OCI-LY1 (cell line): Measurements from ENCODE around the gene KANK3.
"Not testable (repeated sequence)": the region's sequence is repeated elsewhere in the genome, so short reads cannot be mapped to it uniquely, and the experiment has no call there.

ENCODE experiments used
- H2AFZ ChIP-seq: fragments of 200-600 bp; sonication (generic), shearing (Covaris generic); 2 replicates; pipeline ENCODE4 v1.6.0; 2014; ENCODE audit warnings: antibody characterized with exemption, mild to moderate bottlenecking, low read length
- H3F3A ChIP-seq: fragments of 200-600 bp; sonication (generic), shearing (Covaris generic); 2 replicates; pipeline ENCODE4 v1.6.0; 2014; ENCODE audit warnings: mild to moderate bottlenecking, antibody characterized with exemption, low read length, moderate library complexity; ENCODE audit not compliant: insufficient read depth
- H3K27ac ChIP-seq: fragments of 200-600 bp; sonication (generic); 2 replicates; pipeline ENCODE4 v1.5.1; 2014; ENCODE audit warnings: low read length, mixed run types, mild to moderate bottlenecking, low read depth; ENCODE audit not compliant: poor library complexity, severe bottlenecking
- H3K27me3 ChIP-seq: fragments of 200-600 bp; sonication (generic); 2 replicates; pipeline ENCODE4 v1.6.0; 2014; ENCODE audit warnings: antibody characterized with exemption, mild to moderate bottlenecking, low read length, moderate library complexity; ENCODE audit not compliant: insufficient read depth
- H3K36me3 ChIP-seq: fragments of 200-600 bp; sonication (generic); 2 replicates; pipeline ENCODE4 v1.6.1; 2014; ENCODE audit warnings: mild to moderate bottlenecking, antibody characterized with exemption, low read length, moderate library complexity, mixed read lengths; ENCODE audit not compliant: insufficient read depth
- H3K4me1 ChIP-seq: fragments of 200-600 bp; sonication (generic); 2 replicates; pipeline ENCODE4 v1.5.1; 2014; ENCODE audit warnings: mild to moderate bottlenecking, low read length, moderate library complexity; ENCODE audit not compliant: insufficient read depth, severe bottlenecking
- H3K4me2 ChIP-seq: fragments of 200-600 bp; sonication (generic), shearing (Covaris generic); 2 replicates; pipeline ENCODE4 v1.6.1; 2014; ENCODE audit warnings: low read length
- H3K4me3 ChIP-seq: fragments of 200-600 bp; sonication (generic); 2 replicates; pipeline ENCODE4 v1.5.1; 2014; ENCODE audit warnings: low read length, low read depth, mild to moderate bottlenecking, mixed read lengths; ENCODE audit not compliant: poor library complexity, severe bottlenecking
- H3K79me2 ChIP-seq: fragments of 200-600 bp; shearing (Covaris generic); 2 replicates; pipeline ENCODE4 v1.6.1; 2016; ENCODE audit warnings: mixed run types, low read length, mixed read lengths; ENCODE audit not compliant: insufficient read depth
- H3K9ac ChIP-seq: fragments of 200-600 bp; sonication (generic), shearing (Covaris generic); 2 replicates; pipeline ENCODE4 v1.6.1; 2014; ENCODE audit warnings: mild to moderate bottlenecking, low read length, mixed read lengths
- H3K9me2 ChIP-seq: fragments of 200-600 bp; sonication (generic), shearing (Covaris generic); 2 replicates; pipeline ENCODE4 v1.6.1; 2014; ENCODE audit warnings: low read depth, mild to moderate bottlenecking, low read length, mixed read lengths
- H3K9me3 ChIP-seq: fragments of 200-600 bp; shearing (Covaris generic); 2 replicates; pipeline ENCODE4 v1.6.1; 2014; ENCODE audit warnings: low read length, mixed read lengths
- H4K20me1 ChIP-seq: fragments of 200-600 bp; sonication (generic), shearing (Covaris generic); 2 replicates; pipeline ENCODE4 v1.6.0; 2016; ENCODE audit warnings: mild to moderate bottlenecking, low read length; ENCODE audit not compliant: insufficient read depth
- EZH2 ChIP-seq: fragments of 200-600 bp; sonication (generic), shearing (Covaris generic); IDR thresholded peaks from 2 replicates; pipeline ENCODE4 v1.8.0; 2017; ENCODE audit warnings: borderline replicate concordance, mixed run types, mild to moderate bottlenecking, antibody characterized with exemption, low read length, moderate library complexity, mixed read lengths
- TF ChIP-seq, protein P1 (sequence below): fragments of 200-600 bp; sonication (generic), shearing (Covaris generic); IDR thresholded peaks from 2 replicates; pipeline ENCODE4 v1.5.1; 2017; ENCODE audit warnings: mild to moderate bottlenecking, antibody characterized with exemption, low read length, moderate library complexity, mixed read lengths

KANK3 gene

GRCh38 chr19:8316351-8317125 is 26.5 kb downstream of the KANK3 start:
- Histone ChIP-seq H4K20me1 (no peaks in the 10 kb centered on the region), H3K36me3 (peaks cover 47% of the 10 kb centered on the region), H3K27me3 (no peaks in the 10 kb centered on the region), H2AFZ (no peak overlapping the region), H3K27ac (peak overlapping the region; percentile 49), H3K9me3 (no peaks in the 10 kb centered on the region), H3K4me1 (peaks cover 26% of the 10 kb centered on the region), H3F3A (no peaks in the 10 kb centered on the region), H3K9me2 (no peaks in the 10 kb centered on the region), H3K79me2 (peaks cover 14% of the 10 kb centered on the region; the same call in 1 of the 2 replicates), H3K9ac (peak overlapping the region; percentile 22; the same call in 1 of the 2 replicates), H3K4me3 (no peak overlapping the region), H3K4me2 (peak overlapping the region; percentile 1; the same call in 1 of the 2 replicates)
- no peak for TF ChIP-seq EZH2
- TF ChIP-seq, protein P1, sequence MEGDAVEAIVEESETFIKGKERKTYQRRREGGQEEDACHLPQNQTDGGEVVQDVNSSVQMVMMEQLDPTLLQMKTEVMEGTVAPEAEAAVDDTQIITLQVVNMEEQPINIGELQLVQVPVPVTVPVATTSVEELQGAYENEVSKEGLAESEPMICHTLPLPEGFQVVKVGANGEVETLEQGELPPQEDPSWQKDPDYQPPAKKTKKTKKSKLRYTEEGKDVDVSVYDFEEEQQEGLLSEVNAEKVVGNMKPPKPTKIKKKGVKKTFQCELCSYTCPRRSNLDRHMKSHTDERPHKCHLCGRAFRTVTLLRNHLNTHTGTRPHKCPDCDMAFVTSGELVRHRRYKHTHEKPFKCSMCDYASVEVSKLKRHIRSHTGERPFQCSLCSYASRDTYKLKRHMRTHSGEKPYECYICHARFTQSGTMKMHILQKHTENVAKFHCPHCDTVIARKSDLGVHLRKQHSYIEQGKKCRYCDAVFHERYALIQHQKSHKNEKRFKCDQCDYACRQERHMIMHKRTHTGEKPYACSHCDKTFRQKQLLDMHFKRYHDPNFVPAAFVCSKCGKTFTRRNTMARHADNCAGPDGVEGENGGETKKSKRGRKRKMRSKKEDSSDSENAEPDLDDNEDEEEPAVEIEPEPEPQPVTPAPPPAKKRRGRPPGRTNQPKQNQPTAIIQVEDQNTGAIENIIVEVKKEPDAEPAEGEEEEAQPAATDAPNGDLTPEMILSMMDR = no peak

- not testable (repeated sequence) for H3K4me3 ChIP-seq, H3F3A ChIP-seq, H3K4me2 ChIP-seq, H4K20me1 ChIP-seq, H3K27me3 ChIP-seq, H3K9me3 ChIP-seq, H3K9ac ChIP-seq, H3K79me2 ChIP-seq, H2AFZ ChIP-seq, H3K27ac ChIP-seq, H3K9me2 ChIP-seq
- peaks cover 61% of the 10 kb centered on the region for H3K36me3 ChIP-seq
- peaks cover 22% of the 10 kb centered on the region for H3K4me1 ChIP-seq
Observed at GRCh38 chr19:8314981-8315640, 28.0 kb downstream of the KANK3 start.

DNA sequence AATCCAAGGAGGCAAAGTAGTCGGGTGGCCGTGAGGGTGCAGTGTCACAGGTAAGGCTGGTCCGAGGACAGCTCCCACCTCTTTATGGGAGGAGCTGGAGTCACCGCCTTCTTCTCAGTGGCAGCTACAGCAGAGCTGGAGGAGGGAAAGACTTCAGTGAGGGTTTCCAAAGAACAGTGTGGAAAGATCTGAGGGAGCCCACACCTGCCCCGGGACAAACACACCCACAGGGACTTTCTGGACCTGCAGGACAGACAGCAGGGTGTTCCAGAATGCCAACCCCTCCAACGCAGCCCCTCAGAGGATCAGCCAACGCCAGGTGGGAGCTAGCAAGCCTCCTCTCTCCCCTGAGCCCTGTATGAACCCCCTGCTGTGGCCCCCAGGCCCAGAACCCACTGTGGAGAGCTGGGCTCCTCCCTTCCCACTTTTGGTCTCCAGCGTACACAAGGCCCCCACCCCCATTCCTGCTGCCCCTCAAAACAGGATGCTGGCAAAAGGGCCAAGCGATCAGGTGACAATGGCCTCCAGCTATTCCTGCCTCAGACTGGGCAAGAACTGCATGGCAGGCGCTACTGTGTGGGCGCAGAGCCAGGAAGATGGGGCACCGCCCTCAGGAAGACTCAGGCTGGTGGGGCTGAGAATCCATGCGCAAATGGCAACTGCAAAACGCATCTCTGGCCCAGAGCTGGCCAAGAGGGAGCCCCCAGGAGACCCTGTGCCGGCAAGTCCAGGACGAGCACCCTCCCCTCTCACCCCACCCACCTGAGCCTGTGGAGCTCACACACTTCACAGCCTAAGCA is 31.4 kb downstream of the KANK3 start:
- Histone ChIP-seq H3K9me3 (no peaks in the 10 kb centered on the region), H3K27me3 (no peaks in the 10 kb centered on the region), H3F3A (no peaks in the 10 kb centered on the region), H3K9ac (no peak overlapping the region), H3K9me2 (no peaks in the 10 kb centered on the region), H3K36me3 (peaks cover 64% of the 10 kb centered on the region), H2AFZ (no peak overlapping the region), H3K27ac (no peak overlapping the region), H3K4me1 (peaks cover 19% of the 10 kb centered on the region), H3K4me2 (no peak overlapping the region), H3K4me3 (no peak overlapping the region), H4K20me1 (no peaks in the 10 kb centered on the region), H3K79me2 (no peaks in the 10 kb centered on the region; the same call in 1 of the 2 replicates)
- no peak for TF ChIP-seq EZH2
- TF ChIP-seq, protein P1 = no peak
